Measurements from ENCODE around the gene LIX1.

LIX1 gene

GRCh38 chr5:97131139-97131710 is 11.2 kb downstream of the LIX1 start:
- H3K27me3 ChIP-seq (ENCODE audit: insufficient read depth, poor library complexity, severe bottlenecking): no peaks in the 10 kb centered on the region
- no peak for ATAC-seq (ENCODE audit: low read depth)
- no peaks in the 10 kb centered on the region for H3K4me1 ChIP-seq (ENCODE audit: insufficient read depth, poor library complexity, severe bottlenecking)
- no peaks in the 10 kb centered on the region for H3K9me3 ChIP-seq (ENCODE audit: severe bottlenecking)
- H3K36me3 ChIP-seq (ENCODE audit: low read depth): no peaks in the 10 kb centered on the region
- TF ChIP-seq CTCF (IDR thresholded peaks at IDR 0.05; ENCODE audit: poor library complexity, severe bottlenecking): no peak
- H3K27ac ChIP-seq (ENCODE audit: poor library complexity, severe bottlenecking): no peak overlapping the region
- DNase-seq (ENCODE audit: low spot score): no peak
- no peak overlapping the region for H3K4me3 ChIP-seq (ENCODE audit: severe bottlenecking)

GRCh38 chr5:97127727-97128126 is 14.7 kb downstream of the LIX1 start:
- Histone ChIP-seq H3K36me3 (ENCODE audit: low read depth) (no peaks in the 10 kb centered on the region), H3K27me3 (ENCODE audit: insufficient read depth, poor library complexity, severe bottlenecking) (no peaks in the 10 kb centered on the region), H3K4me3 (ENCODE audit: severe bottlenecking) (no peak overlapping the region), H3K27ac (ENCODE audit: poor library complexity, severe bottlenecking) (no peak overlapping the region), H3K4me1 (ENCODE audit: insufficient read depth, poor library complexity, severe bottlenecking) (peaks cover 8% of the 10 kb centered on the region), H3K9me3 (ENCODE audit: severe bottlenecking) (no peaks in the 10 kb centered on the region)
- TF ChIP-seq CTCF (IDR thresholded peaks at IDR 0.05; ENCODE audit: poor library complexity, severe bottlenecking): no peak
- no peak for DNase-seq (ENCODE audit: low spot score)
- no peak for ATAC-seq (ENCODE audit: low read depth)

DNA sequence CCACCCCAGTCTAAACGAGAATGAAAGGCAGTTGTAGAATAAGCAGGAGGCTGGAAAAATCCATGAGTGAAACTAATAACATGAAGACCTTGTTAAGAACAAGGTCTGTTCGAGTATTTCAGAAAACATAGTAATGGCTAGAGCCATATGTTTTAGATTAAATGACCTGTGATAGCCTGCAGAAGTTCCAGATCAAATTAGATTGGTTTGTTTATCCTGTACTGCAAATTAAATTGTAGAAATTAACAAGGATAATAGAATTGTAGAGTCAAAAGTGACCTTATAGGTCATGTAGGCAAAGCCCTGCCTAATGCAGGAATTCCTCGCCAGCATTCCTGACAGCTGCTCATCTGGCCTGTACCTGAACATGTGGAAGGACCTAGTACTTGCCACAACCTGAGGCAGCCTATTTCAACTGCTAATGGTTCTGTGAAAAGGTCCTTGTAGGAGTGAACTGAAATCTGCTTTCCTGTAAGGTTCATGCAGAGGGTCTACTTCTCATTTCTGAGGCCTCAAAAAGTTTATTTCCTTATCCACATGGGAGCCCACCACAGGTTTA is 17.2 kb downstream of the LIX1 start:
- ATAC-seq (ENCODE audit: low read depth): no peak
- no peaks in the 10 kb centered on the region for H3K9me3 ChIP-seq (ENCODE audit: severe bottlenecking)
- TF ChIP-seq CTCF (IDR thresholded peaks at IDR 0.05; ENCODE audit: poor library complexity, severe bottlenecking): no peak
- no peak overlapping the region for H3K4me3 ChIP-seq (ENCODE audit: severe bottlenecking)
- H3K4me1 ChIP-seq (ENCODE audit: insufficient read depth, poor library complexity, severe bottlenecking): peaks cover 8% of the 10 kb centered on the region
- H3K27ac ChIP-seq (ENCODE audit: poor library complexity, severe bottlenecking): no peak overlapping the region
- no peak for DNase-seq (ENCODE audit: low spot score)
- no peaks in the 10 kb centered on the region for H3K27me3 ChIP-seq (ENCODE audit: insufficient read depth, poor library complexity, severe bottlenecking)
- H3K36me3 ChIP-seq (ENCODE audit: low read depth): no peaks in the 10 kb centered on the region

DNA sequence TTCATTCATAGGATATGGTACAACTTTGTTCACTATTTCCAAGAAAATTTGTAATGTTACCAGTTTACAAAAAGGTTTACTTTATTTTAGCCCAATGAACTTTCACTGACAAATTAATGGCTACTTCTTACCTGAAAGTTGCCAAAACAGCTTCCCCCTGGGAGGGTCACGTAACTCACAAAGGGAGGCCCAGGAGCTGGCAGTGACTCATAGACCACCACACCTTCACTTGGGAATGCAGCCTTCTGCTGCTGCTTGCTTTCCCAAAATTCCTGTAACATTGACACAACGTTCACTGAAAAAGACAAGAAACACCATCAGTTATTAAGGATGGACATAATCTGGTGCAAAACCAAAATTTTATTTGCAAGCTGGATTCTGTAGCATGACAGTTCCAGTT is 18.1 kb downstream of the LIX1 start:
- Histone ChIP-seq H3K36me3 (ENCODE audit: low read depth) (no peaks in the 10 kb centered on the region), H3K4me3 (ENCODE audit: severe bottlenecking) (no peak overlapping the region), H3K27ac (ENCODE audit: poor library complexity, severe bottlenecking) (no peak overlapping the region), H3K9me3 (ENCODE audit: severe bottlenecking) (no peaks in the 10 kb centered on the region), H3K27me3 (ENCODE audit: insufficient read depth, poor library complexity, severe bottlenecking) (no peaks in the 10 kb centered on the region), H3K4me1 (ENCODE audit: insufficient read depth, poor library complexity, severe bottlenecking) (peaks cover 8% of the 10 kb centered on the region)
- TF ChIP-seq CTCF (IDR thresholded peaks at IDR 0.05; ENCODE audit: poor library complexity, severe bottlenecking): no peak
- DNase-seq (ENCODE audit: low spot score) (peak; percentile 75), ATAC-seq (ENCODE audit: low read depth) (peak; percentile 95)

GRCh38 chr5:97121848-97122247 is 20.6 kb downstream of the LIX1 start:
- ATAC-seq (ENCODE audit: low read depth) (no peak), DNase-seq (ENCODE audit: low spot score) (no peak)
- H3K4me3 ChIP-seq (ENCODE audit: severe bottlenecking): no peak overlapping the region
- peaks cover 8% of the 10 kb centered on the region for H3K4me1 ChIP-seq (ENCODE audit: insufficient read depth, poor library complexity, severe bottlenecking)
- no peak overlapping the region for H3K27ac ChIP-seq (ENCODE audit: poor library complexity, severe bottlenecking)
- no peaks in the 10 kb centered on the region for H3K36me3 ChIP-seq (ENCODE audit: low read depth)
- H3K27me3 ChIP-seq (ENCODE audit: insufficient read depth, poor library complexity, severe bottlenecking): no peaks in the 10 kb centered on the region
- no peak for TF ChIP-seq CTCF (IDR thresholded peaks at IDR 0.05; ENCODE audit: poor library complexity, severe bottlenecking)
- H3K9me3 ChIP-seq (ENCODE audit: severe bottlenecking): no peaks in the 10 kb centered on the region

Data from RWPE2 (cell line).